Body of pancreas (tissue), 4 donors: ENCODE data around the gene NHERF2.

ENCODE experiments used
- CTCF ChIP-seq, 7 experiments: fragments of 450-650 bp in 4 of 7; fragments of 200-600 bp in 3 of 7; sonication (generic) in 3 of 7; IDR thresholded peaks; one replicate each; pipeline ENCODE4 v1.5.1; 2016 to 2019; ENCODE audit warnings: antibody characterized with exemption in 7 of 7
- POLR2A ChIP-seq, 3 donors: fragments of 450-650 bp; IDR thresholded peaks; one replicate each; pipeline ENCODE4 v1.6.1; 2016; ENCODE audit warnings: antibody characterized with exemption in 3 of 3, mild to moderate bottlenecking in 2 of 3

- TF ChIP-seq CTCF (IDR thresholded peaks at IDR 0.05) = no peak
- no peak for TF ChIP-seq POLR2A (IDR thresholded peaks at IDR 0.05)
These were observed 34.3 kb downstream of the NHERF2 start for GRCh38 chr16:2061023-2061422.
